Measurements from ENCODE around the gene ABLIM2.

- TF ChIP-seq, protein P1, sequence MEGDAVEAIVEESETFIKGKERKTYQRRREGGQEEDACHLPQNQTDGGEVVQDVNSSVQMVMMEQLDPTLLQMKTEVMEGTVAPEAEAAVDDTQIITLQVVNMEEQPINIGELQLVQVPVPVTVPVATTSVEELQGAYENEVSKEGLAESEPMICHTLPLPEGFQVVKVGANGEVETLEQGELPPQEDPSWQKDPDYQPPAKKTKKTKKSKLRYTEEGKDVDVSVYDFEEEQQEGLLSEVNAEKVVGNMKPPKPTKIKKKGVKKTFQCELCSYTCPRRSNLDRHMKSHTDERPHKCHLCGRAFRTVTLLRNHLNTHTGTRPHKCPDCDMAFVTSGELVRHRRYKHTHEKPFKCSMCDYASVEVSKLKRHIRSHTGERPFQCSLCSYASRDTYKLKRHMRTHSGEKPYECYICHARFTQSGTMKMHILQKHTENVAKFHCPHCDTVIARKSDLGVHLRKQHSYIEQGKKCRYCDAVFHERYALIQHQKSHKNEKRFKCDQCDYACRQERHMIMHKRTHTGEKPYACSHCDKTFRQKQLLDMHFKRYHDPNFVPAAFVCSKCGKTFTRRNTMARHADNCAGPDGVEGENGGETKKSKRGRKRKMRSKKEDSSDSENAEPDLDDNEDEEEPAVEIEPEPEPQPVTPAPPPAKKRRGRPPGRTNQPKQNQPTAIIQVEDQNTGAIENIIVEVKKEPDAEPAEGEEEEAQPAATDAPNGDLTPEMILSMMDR (conservative IDR thresholded peaks at IDR 0.05; ENCODE audit: low read length) = no peak
- TF ChIP-seq EZH2phosphoT487 (IDR thresholded peaks at IDR 0.05; ENCODE audit: borderline replicate concordance, low read depth, low read length) = no peak
Measured at GRCh38 chr4:8069102-8069752, 89.4 kb downstream of the ABLIM2 start.
